Measurements from ENCODE around the gene WNT2. TPM values are rescaled to one million over a fixed set of nuclear protein-coding genes. Genes with fewer than 3 reads are reported as not detected.
A peak's percentile ranks its signal among the peaks of the same experiment; 100 is the strongest.
"Not testable (repeated sequence)": the region's sequence is repeated elsewhere in the genome, so short reads cannot be mapped to it uniquely, and the experiment has no call there.

The WNT2 gene
- total RNA-seq, 1 donor from 2014 or later, result 0.29 TPM

GRCh38 chr7:117247809-117248208 lies 75.0 kb downstream of the WNT2 start:
- Histone ChIP-seq H3K4me3 (ENCODE audit: low read depth, low read length) (no peak overlapping the region), H3K27me3 (ENCODE audit: control insufficient read depth, insufficient read depth, low read length) (no peaks in the 10 kb centered on the region), H3K36me3 (ENCODE audit: control insufficient read depth, insufficient read depth, low read length) (no peaks in the 10 kb centered on the region)
- DNase-seq (ENCODE audit: low read depth), result peak; percentile 4
- TF ChIP-seq CTCF (IDR thresholded peaks at IDR 0.05; ENCODE audit: insufficient read depth, low read length, poor library complexity, severe bottlenecking), result no peak

DNA sequence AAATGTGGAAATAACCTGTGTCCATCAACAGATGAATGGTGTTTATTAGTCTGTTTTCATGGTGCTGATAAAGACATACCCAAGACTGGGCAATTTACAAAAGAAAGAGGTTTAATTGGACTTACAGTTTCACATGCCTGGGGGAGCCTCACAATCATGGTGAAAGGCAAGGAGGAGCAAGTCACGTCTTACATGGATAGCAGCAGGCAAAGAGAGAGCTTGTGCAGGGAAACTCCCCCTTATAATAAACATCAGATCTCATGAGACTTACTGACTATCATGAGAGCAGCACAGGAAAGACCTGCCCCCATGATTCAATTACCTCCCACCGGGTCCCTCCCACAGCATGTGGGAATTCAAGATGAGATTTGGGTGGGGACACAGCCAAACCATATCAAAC lies 77.2 kb downstream of the WNT2 start:
- not testable (repeated sequence) for H3K4me3 ChIP-seq (ENCODE audit: low read depth, low read length); H3K36me3 ChIP-seq (ENCODE audit: control insufficient read depth, insufficient read depth, low read length); H3K27me3 ChIP-seq (ENCODE audit: control insufficient read depth, insufficient read depth, low read length); DNase-seq (ENCODE audit: low read depth)

DNA sequence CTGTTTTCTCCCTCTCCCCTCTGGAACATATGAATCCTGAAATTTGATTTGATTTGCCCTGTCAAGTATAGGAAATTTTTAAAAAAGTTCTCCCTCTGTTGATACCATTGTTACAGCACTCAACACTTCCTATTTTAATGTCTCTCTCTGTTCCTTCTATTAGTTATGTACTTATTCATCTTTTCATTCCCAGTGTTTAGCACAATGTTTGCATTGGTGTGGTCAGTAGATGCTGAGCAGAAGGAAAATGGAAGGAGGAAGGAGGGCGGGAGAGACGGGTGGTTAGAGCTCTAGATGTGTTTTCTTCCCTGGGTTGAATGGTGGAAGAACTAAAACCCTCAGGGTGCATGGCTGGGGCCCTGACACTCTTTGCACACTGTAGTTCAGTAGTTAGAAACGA lies 79.5 kb downstream of the WNT2 start:
- H3K27me3 ChIP-seq (ENCODE audit: control insufficient read depth, insufficient read depth, low read length), result no peaks in the 10 kb centered on the region
- no peaks in the 10 kb centered on the region for H3K36me3 ChIP-seq (ENCODE audit: control insufficient read depth, insufficient read depth, low read length)
- TF ChIP-seq CTCF (IDR thresholded peaks at IDR 0.05; ENCODE audit: insufficient read depth, low read length, poor library complexity, severe bottlenecking), result no peak
- no peak overlapping the region for H3K4me3 ChIP-seq (ENCODE audit: low read depth, low read length)
- no peak for DNase-seq (ENCODE audit: low read depth)

DNA sequence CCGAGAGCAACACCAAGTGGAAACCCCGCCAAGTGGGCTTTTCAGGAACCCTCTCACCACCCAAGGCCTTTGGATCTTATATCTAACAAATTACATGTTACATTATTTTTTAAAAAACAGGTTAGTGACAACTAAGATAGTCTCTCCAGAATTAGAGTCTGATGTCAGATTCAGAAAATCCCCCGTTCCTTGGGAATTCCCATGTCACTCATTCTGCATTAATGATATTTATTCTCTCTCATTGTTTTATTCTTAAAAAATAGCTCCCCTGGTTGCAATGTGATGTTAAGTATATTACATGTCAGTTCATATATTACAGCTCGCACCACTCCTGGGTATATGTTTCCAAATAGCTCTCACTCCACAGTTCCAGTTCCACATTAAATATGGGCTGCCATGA lies 81.8 kb downstream of the WNT2 start:
- Histone ChIP-seq H3K36me3 (ENCODE audit: control insufficient read depth, insufficient read depth, low read length) (no peaks in the 10 kb centered on the region), H3K4me3 (ENCODE audit: low read depth, low read length) (no peak overlapping the region)
- no peak for TF ChIP-seq CTCF (IDR thresholded peaks at IDR 0.05; ENCODE audit: insufficient read depth, low read length, poor library complexity, severe bottlenecking)

DNA sequence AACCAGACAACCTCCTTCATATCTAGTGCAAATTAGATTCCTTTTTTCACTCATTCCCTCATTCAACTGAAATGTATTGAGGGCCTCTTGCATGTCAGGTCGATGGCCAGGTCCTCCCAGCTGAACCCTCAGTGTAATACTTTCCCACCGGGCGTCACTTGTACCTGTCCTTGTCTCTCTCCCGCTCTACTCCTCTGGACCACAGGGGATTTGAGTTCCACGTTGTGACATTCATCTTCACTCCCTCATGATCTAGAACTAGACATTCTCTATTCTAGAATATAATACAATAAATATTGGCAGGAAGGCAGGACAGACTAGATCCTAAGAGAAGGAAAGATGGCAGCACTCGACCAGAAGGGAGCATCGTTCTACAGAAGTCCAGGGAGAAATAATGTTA lies 83.9 kb downstream of the WNT2 start:
- no peak for TF ChIP-seq CTCF (IDR thresholded peaks at IDR 0.05; ENCODE audit: insufficient read depth, low read length, poor library complexity, severe bottlenecking)
- H3K4me3 ChIP-seq (ENCODE audit: low read depth, low read length), result no peak overlapping the region
- no peaks in the 10 kb centered on the region for H3K27me3 ChIP-seq (ENCODE audit: control insufficient read depth, insufficient read depth, low read length)
- no peaks in the 10 kb centered on the region for H3K36me3 ChIP-seq (ENCODE audit: control insufficient read depth, insufficient read depth, low read length)
- no peak for DNase-seq (ENCODE audit: low read depth)

More for the DNA sequence above, 81.8 kb downstream of the WNT2 start:
- no peaks in the 10 kb centered on the region for H3K27me3 ChIP-seq (ENCODE audit: control insufficient read depth, insufficient read depth, low read length)
- DNase-seq (ENCODE audit: low read depth), result no peak

DNA sequence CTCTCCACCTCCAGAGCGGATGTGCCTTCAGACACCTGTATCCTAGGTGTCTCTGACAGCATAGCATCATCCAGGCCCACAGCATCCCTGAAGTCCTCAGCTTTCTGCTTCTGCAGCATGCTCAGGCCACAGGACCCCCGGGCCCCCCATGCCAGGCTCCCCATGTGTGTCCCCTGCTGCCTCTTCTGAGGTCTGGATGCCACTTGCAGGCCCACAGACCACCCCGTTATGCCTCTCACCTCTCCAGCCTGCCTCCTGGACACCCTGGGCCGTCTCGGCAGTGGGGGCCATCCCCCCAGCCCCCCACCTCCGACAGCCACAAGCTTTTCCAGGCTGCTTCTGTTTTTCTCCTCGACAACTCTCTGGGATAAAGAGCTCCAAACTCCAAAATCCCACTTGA lies 84.4 kb downstream of the WNT2 start:
- TF ChIP-seq CTCF (IDR thresholded peaks at IDR 0.05; ENCODE audit: insufficient read depth, low read length, poor library complexity, severe bottlenecking), result no peak
- Histone ChIP-seq H3K27me3 (ENCODE audit: control insufficient read depth, insufficient read depth, low read length) (no peaks in the 10 kb centered on the region), H3K36me3 (ENCODE audit: control insufficient read depth, insufficient read depth, low read length) (no peaks in the 10 kb centered on the region), H3K4me3 (ENCODE audit: low read depth, low read length) (no peak overlapping the region)
- no peak for DNase-seq (ENCODE audit: low read depth)
